Activated CD8-positive, alpha-beta memory T cell treated with anti-CD3 and anti-CD28 coated beads, Interleukin-2, amount 50 U/mL, for 48 hours (primary cell): ENCODE data around the gene CLEC2A.

Experiments used
- DNase-seq: peaks from one replicate; pipeline ENCODE4 v3.0.0-alpha.2; 2020

Gene CLEC2A

GRCh38 chr12:9931245-9931644 is 925 bp downstream of the CLEC2A start:
- DNase-seq: no peak

DNA sequence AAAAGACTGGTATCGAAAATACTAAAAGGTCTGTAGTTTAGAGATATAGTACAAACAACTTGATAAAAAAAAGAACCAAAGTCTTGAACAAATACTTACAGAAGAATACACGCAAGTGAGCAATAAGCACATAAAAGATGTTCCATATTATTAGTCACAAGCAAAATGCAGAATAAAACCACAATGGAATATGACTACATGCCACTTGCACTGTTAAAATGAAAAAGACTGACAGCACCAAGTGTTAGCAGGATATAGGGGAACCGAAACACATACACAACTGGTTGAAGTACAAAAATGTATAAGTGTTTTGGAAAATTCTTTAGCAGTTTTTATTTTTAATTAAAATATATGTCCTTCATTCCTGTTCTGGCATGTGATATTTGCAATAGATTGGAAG is 3.6 kb downstream of the CLEC2A start:
- no peak for DNase-seq

DNA sequence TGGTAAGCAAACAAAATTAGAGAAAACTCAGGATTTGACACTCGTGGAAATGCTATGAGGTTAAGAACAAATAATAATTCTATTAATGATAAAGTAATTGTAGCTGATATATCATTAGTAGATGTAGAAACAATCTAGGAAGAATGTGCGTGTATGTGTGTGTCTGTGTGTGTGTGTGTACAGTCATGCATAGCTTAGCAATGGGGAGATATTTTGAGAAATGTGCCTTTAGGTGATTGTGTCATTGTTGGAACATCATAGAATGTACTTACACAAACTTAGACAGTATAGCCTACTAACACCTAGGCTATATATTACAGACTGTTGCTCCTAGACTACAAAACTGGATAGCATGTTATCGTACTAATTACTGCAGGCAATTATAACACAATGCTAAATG is 5.3 kb downstream of the CLEC2A start:
- DNase-seq: no peak

DNA sequence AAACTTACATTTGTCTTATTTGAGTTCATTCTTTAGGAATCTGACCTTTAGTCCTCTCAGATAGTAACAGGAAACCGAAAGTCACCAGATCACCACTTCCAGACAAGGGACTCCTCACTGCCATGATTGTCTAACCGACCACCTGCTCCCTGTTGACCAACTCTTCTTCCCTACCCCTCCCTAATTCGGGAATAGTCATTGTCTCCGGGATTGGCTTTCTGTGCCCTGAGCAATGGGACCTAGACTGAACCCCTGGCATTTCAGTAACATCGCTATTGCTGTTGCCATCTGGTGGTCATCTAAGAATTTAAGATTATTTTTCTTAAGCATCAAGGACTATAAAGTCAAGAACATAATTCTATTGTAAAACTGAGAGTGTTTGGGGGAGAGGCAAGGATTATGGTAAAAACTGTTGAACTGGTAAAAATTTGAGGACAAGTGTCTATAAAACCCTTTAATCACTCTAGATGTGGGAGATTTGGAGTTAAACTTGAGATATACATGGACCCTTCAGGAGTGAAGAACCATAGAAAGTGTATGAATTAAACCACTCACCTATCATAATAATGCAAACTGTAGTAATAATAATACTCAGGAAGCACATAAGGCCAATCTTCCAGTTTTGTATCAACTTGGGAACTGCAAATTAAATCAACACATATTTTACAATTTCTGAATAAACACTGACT is 6.3 kb downstream of the CLEC2A start:
- no peak for DNase-seq

GRCh38 chr12:9922429-9922828 is 9.7 kb downstream of the CLEC2A start:
- DNase-seq: no peak

- no peak for DNase-seq
These were observed 11.7 kb downstream of the CLEC2A start for GRCh38 chr12:9920451-9920850.

DNA sequence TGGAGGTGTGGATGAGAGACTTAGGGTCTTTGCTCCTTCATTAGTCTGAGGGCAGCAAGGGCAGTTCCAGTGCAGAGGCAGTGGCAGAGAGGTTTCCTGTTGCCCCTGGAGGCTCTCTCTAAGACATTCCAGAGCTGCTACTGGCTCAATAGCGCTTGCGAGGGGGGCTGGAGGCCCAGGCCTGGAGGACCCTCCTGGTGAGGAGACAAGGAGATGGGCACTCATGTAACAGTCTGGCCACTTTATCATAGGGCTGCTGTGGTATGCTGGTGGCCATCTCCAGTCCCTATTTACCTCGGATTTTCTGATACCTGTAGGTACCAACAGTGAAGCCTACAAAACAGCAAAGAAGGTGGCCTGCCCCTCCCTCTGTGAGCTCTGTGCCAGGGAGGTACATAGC is 12.7 kb downstream of the CLEC2A start:
- no peak for DNase-seq

- no peak for DNase-seq
These were observed 20.5 kb downstream of the CLEC2A start for GRCh38 chr12:9911708-9912107.

DNA sequence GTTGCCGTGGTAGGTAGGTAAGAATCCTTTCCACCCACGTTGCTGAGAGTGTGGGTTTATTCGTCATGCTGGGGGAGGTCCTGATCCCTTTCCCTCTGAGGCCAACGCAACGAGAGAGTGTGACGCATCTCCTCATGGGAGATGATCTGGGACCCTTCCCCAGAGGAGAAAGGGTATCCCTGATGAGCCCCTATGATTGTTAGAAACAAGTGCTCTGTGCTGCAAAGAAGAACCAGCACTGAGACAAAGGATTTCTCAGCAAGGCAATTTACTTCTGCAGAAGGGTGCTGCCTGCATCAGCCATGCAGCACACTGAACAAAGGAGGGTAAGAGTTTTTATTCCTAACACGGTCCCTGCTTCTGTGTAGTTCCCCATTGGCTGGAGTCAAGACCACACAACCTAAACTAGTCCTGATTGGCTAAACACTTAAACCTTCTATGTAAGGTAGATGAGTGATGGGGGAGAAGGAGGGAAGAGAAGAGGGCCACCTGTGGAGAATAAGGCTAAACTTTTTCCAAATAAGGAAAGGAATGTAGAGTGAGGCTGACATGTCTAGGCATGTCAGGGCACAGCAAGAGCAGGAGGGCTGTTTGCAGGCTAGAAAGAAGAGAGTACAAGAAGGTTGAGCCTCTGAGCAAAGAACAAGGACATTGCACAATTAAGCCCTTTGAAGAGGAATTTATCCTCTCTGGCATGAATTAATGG is 21.3 kb downstream of the CLEC2A start:
- DNase-seq: no peak

GRCh38 chr12:9909724-9910123 is 22.4 kb downstream of the CLEC2A start:
- no peak for DNase-seq

DNA sequence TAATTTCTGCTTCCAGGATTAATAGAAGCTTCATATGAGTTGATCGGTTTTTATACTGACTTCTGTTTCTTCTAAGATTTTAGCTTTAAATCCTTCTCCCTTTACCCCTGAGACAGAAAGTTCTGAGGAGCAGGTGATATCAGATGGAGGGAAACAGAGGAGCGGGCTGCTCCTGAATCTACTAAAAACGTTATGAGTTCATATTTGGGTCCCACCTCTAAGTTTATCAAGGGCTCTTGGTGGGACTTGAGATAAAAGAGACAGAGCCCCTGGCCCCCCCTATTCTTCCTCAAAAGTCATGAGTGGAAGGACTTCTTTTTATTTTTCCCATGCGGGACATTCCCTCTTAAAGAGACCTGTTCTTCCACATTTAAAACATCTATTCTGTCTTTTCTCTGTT is 23.8 kb downstream of the CLEC2A start:
- no peak for DNase-seq

DNA sequence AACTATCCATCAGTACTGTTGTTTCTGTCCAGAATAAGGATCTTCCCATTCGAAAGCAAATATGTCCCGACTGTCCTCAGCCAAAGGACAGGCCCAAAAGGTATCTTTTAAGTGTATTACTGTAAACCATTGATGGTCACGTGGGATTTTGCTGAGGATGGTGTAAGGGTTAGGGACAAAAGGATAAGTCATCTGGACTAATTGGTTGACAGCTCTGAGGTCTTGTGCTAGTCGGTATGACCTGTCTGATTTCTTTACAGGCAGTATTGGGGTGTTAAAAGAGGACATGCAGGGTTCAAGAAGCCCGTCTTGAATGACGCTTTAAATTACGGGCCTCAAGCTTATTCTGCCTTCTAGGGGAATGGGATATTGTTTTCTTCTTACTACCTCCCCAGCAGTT is 24.4 kb downstream of the CLEC2A start:
- DNase-seq: no peak

- DNase-seq: no peak
These were observed 25.3 kb downstream of the CLEC2A start for GRCh38 chr12:9906873-9907272.

GRCh38 chr12:9902539-9903228 is 29.5 kb downstream of the CLEC2A start:
- DNase-seq: no peak

DNA sequence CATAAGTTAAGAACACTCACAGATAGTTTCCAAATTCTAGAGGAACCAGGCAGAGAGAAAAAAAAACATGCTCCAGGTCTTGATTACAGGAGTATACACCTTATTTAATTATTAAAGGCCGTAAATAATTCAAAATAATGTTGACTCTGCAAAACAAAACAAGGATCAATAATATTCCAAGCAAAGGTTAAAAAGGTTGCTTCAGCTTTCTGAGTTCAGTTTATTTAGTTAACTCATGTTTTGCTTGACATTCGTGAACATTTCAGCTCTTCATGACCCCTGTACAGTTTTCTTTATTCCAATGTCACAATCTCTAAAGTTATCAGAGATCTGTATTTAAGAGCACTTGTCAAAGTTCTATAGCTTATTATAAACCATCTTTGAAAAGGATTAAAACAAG is 31.2 kb downstream of the CLEC2A start:
- no peak for DNase-seq

GRCh38 chr12:9899209-9899608 is 33.0 kb downstream of the CLEC2A start:
- DNase-seq: no peak

GRCh38 chr12:9897535-9897934 is 34.6 kb downstream of the CLEC2A start:
- DNase-seq: no peak

DNA sequence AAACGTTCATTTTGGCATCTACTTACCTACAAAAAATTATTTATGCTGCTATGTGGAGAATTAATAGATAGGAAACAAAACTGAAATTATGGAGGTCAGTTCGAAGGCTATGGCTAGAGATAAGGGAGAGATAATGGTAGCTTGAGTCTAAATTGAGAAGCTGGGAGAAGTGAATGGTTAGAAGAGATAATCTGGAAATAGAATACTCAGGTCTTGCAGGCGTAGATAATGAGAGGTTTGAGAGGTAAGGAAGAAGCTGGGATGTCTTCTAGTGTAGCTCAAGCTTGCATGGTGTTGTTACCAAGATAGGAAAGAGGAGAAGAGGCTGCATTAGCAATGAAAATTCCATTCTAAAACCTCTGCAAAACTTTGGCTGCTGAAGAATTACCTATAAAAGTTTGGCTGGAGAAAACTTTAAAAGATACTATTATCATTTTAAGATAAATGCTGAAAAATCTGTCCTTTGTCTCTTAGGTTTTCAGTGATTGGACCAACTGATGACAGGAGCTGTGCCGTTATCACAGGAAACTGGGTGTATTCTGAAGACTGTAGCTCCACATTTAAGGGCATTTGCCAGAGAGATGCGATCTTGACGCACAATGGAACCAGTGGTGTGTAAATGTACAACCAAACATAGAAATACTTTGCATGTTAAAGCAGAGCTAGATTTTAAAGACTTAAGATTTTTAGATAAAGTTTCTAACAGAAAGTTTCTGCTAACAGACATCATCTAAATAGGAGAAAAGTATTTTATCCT is 36.8 kb downstream of the CLEC2A start:
- no peak for DNase-seq

- DNase-seq: no peak
These were observed 43.4 kb downstream of the CLEC2A start for GRCh38 chr12:9888665-9889273.

DNA sequence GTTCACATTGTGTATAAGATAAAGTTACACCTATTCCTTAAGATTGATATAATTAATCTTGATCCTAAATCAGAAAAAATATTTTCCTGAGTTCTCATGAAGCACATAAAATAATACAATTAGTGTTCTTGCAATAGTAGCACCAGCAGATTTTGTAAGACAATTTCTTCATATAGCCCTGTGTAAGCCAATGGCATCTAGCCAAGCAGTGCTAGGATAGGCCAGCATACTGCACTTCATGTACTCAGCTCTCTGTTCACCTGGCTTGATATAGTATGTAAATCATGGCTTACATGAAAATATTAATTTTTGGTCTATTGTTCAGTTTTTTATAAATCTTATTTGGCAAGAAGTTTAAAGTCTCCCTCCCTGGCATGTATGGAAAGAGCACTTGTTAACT is 49.0 kb downstream of the CLEC2A start:
- DNase-seq: no peak

- no peak for DNase-seq
These were observed 50.2 kb downstream of the CLEC2A start for GRCh38 chr12:9881988-9882387.

DNA sequence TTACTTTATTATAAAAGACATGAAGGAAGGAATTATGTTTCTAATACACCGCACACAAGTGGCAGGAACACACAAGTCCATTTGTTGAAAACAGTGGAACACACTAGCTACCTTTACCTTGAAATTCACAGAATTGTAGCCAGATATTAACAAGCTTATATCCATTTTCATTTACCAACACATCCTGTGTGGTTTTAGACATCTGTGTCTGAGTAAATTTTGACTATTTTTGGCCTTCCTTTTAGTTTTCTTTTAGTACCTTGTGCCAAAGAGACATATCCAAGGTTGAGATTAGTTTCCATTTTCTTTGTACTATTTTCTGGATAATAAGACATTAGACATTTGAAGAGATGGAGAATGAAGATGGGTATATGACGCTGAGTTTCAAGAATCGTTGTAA is 50.9 kb downstream of the CLEC2A start, which contains the start of gene KLRF2:
TSS of gene KLRF2 (plus strand) at position 244 of the 400 bp plus-strand sequence. CDS start at position 351, 107 bp downstream.
- no peak for DNase-seq

DNA sequence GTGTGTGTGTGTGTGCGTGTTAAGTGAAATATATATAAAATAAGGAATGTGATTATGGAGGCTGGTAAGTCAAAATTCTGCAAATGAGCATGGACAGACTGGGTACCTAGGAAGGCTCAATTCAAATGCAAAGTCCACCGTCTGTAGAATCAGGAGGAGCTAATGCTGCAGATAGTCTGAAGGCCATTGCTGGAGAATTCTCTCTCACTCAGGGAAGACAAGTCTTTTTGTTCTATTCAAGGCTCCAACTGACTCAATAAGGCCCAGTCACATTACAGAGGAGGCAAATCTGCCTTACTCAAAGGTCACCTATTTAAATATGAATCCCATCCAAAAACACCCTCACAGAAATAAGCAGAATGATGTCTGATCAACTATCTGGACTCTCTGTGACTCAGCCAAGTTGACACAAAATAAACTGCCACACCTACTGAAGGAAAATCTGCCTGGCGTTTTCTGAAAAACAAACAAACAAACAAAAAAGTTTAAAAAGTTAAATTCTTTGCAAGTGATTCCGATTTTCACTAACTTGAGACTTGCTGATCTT is 51.6 kb downstream of the CLEC2A start:
- DNase-seq: no peak
